GM19043 (cell line): ENCODE measurements around the gene MRPL39.

ENCODE experiments used
- ATAC-seq: cut with Tn5 transposase; IDR thresholded peaks from one replicate; pipeline ENCODE4 v1.9.1; 2021; ENCODE audit warnings: low read depth; ENCODE audit not compliant: unreplicated experiment

Gene MRPL39

GRCh38 chr21:25569711-25570110 is 37.6 kb downstream of the MRPL39 start:
- no peak for ATAC-seq

- no peak for ATAC-seq
Observed at GRCh38 chr21:25569084-25569483, 38.2 kb downstream of the MRPL39 start.

GRCh38 chr21:25568246-25568645 is 39.0 kb downstream of the MRPL39 start:
- ATAC-seq = no peak

- ATAC-seq = no peak
Observed at GRCh38 chr21:25567472-25567871, 39.8 kb downstream of the MRPL39 start.

GRCh38 chr21:25566645-25567044 is 40.6 kb downstream of the MRPL39 start:
- ATAC-seq = no peak

GRCh38 chr21:25565272-25566211 is 41.7 kb downstream of the MRPL39 start:
- no peak for ATAC-seq

- ATAC-seq = no peak
Observed at GRCh38 chr21:25564349-25564948, 42.8 kb downstream of the MRPL39 start.

GRCh38 chr21:25563361-25564116 is 43.7 kb downstream of the MRPL39 start:
- ATAC-seq = no peak

GRCh38 chr21:25562660-25563059 is 44.6 kb downstream of the MRPL39 start:
- no peak for ATAC-seq

- peak; percentile 36 for ATAC-seq
Observed at GRCh38 chr21:25561668-25562641, 45.3 kb downstream of the MRPL39 start.

GRCh38 chr21:25560891-25561290 is 46.4 kb downstream of the MRPL39 start:
- ATAC-seq = no peak

GRCh38 chr21:25560271-25560685 is 47.0 kb downstream of the MRPL39 start:
- ATAC-seq = no peak

GRCh38 chr21:25559746-25560145 is 47.5 kb downstream of the MRPL39 start:
- ATAC-seq = no peak

GRCh38 chr21:25558123-25558522 is 49.2 kb downstream of the MRPL39 start:
- ATAC-seq = no peak

GRCh38 chr21:25557180-25557579 is 50.1 kb downstream of the MRPL39 start:
- ATAC-seq = no peak

- no peak for ATAC-seq
Observed at GRCh38 chr21:25556091-25556490, 51.2 kb downstream of the MRPL39 start.

- ATAC-seq = no peak
Observed at GRCh38 chr21:25555492-25555891, 51.8 kb downstream of the MRPL39 start.

GRCh38 chr21:25552856-25553255 is 54.4 kb downstream of the MRPL39 start:
- no peak for ATAC-seq

- ATAC-seq = no peak
Observed at GRCh38 chr21:25551569-25551968, 55.7 kb downstream of the MRPL39 start.
